Glutamatergic neuron (in vitro differentiated cells): Measurements from ENCODE around the gene PRR12. TPM values are rescaled to one million over a fixed set of nuclear protein-coding genes. Genes with fewer than 3 reads are reported as not detected.
A peak's percentile ranks its signal among the peaks of the same experiment; 100 is the strongest.

Experiments used
- DNase-seq: peaks from one replicate; pipeline ENCODE4 v3.0.0; 2022
- H3K27ac Mint-ChIP-seq: one replicate; pipeline ENCODE4 v1.8.0; 2020; ENCODE audit warnings: mild to moderate bottlenecking, mixed read lengths, inconsistent platforms; ENCODE audit not compliant: unreplicated experiment
- H3K27me3 Mint-ChIP-seq: one replicate; pipeline ENCODE4 v1.8.0; 2020; ENCODE audit warnings: mild to moderate bottlenecking, moderate library complexity, mixed read lengths, inconsistent platforms; ENCODE audit not compliant: unreplicated experiment
- H3K36me3 Mint-ChIP-seq: one replicate; pipeline ENCODE4 v1.8.0; 2020; ENCODE audit warnings: mild to moderate bottlenecking, mixed read lengths, inconsistent platforms; ENCODE audit not compliant: unreplicated experiment
- H3K4me1 Mint-ChIP-seq: one replicate; pipeline ENCODE4 v1.8.0; 2020; ENCODE audit warnings: mild to moderate bottlenecking, low read depth, mixed read lengths, inconsistent platforms; ENCODE audit not compliant: unreplicated experiment
- H3K4me3 Mint-ChIP-seq: one replicate; pipeline ENCODE4 v1.8.0; 2020; ENCODE audit warnings: mild to moderate bottlenecking, mixed read lengths, inconsistent platforms; ENCODE audit not compliant: unreplicated experiment
- H3K9me3 Mint-ChIP-seq: one replicate; pipeline ENCODE4 v1.8.0; 2020; ENCODE audit warnings: mild to moderate bottlenecking, moderate library complexity, mixed read lengths, inconsistent platforms; ENCODE audit not compliant: unreplicated experiment
- long read RNA-seq: library from polyadenylated mRNA; unstranded; transcript quantifications from one replicate; pipeline ENCODE4 v2.0.0, GENCODE V29; 2020; ENCODE audit not compliant: unreplicated experiment
- total RNA-seq: library from RNA; stranded (reverse); fragmentation: NEBNext Ultra II Directional; extraction: Animal tissue kit (Norgen Biotek cat#: 25700); gene quantifications from one replicate; pipeline ENCODE4 v1.2.1, GENCODE V29; 2021; ENCODE audit not compliant: unreplicated experiment
- TF ChIP-seq, protein P1 (sequence below): fragments of 200-600 bp; sonication (generic); IDR thresholded peaks from one replicate; pipeline ENCODE4 v1.5.0; 2021; ENCODE audit not compliant: partially characterized antibody, unreplicated experiment

Gene PRR12, protein sequence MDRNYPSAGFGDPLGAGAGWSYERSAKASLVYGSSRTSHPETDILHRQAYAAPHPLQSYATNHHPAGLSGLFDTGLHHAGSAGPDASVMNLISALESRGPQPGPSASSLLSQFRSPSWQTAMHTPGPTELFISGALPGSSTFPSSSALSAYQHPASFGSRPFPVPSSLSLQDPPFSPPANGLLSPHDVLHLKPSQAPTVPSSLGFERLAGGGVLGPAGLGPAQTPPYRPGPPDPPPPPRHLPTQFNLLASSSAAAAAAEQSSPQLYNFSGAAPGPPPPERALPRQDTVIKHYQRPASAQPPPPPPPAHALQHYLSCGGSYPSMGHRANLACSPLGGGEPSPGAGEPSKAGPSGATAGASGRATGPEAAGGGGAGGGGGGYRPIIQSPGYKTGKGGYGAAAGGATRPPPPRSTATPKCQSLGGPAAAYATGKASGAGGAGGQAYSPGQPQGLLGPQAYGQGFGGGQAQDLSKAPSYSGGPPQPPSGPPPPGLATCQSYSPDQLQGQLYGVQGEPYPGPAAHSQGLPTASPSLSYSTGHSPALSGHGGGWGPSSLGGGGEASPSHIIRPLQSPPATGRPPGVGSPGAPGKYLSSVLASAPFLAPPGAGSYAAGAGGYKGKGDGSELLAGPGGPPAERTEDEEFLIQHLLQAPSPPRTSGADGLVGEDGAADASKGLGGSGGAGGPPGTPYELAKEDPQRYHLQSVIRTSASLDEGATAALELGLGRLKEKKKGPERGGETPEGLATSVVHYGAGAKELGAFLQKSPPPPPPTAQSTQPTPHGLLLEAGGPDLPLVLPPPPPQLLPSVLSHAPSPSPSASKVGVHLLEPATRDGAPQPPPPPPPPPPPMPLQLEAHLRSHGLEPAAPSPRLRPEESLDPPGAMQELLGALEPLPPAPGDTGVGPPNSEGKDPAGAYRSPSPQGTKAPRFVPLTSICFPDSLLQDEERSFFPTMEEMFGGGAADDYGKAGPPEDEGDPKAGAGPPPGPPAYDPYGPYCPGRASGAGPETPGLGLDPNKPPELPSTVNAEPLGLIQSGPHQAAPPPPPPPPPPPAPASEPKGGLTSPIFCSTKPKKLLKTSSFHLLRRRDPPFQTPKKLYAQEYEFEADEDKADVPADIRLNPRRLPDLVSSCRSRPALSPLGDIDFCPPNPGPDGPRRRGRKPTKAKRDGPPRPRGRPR (N-terminal part only)
- total RNA-seq: 39.2 TPM
- long read RNA-seq: 0 reads

DNA sequence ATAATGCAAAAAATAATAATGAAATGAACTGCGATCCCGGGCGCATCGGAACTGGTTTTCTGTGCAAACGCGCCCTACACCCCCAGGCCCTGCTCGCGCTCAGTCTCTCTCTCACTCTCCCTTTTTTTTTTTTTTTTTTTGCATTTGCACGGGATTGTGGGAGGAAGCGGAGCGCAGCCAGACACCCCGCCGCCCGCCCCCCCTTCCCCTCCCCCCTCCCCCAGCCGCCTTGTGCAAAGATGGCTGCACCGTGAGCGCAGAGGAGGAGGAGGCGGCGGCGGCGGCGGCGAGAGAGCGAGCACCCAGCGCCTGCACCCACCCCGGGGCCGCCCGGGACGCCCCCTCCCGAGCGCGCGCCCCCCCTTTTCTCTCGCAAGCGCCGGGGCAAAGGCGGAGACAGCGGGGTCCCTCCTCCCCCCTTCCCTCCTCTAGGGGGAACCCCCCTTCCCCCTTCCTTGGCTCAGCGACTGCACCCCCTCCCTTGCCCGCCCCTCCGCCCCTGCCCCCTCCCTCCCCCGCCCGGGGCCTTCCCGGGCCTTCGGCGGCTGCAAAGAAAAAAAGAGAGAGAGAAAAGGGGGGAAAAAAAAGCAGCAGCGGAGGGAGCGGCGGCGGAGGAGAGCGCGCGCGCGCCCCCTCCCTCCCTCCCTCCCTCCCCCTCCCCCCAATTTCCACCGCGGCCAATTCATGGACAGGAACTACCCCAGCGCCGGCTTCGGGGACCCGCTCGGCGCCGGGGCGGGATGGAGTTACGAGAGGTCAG lies at the start of gene PRR12:
PRR12 (plus strand) TSS at position 212 of the 760 bp plus-strand sequence; CDS start at position 685, 473 bp downstream.
- H3K27ac Mint-ChIP-seq: peak within 1 kb of the TSS; percentile 78
- H3K36me3 Mint-ChIP-seq: no peaks in the 10 kb centered on the region
- DNase-seq: peak; percentile 66
- TF ChIP-seq, protein P1, sequence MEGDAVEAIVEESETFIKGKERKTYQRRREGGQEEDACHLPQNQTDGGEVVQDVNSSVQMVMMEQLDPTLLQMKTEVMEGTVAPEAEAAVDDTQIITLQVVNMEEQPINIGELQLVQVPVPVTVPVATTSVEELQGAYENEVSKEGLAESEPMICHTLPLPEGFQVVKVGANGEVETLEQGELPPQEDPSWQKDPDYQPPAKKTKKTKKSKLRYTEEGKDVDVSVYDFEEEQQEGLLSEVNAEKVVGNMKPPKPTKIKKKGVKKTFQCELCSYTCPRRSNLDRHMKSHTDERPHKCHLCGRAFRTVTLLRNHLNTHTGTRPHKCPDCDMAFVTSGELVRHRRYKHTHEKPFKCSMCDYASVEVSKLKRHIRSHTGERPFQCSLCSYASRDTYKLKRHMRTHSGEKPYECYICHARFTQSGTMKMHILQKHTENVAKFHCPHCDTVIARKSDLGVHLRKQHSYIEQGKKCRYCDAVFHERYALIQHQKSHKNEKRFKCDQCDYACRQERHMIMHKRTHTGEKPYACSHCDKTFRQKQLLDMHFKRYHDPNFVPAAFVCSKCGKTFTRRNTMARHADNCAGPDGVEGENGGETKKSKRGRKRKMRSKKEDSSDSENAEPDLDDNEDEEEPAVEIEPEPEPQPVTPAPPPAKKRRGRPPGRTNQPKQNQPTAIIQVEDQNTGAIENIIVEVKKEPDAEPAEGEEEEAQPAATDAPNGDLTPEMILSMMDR: no peak
- peaks cover 13% of the 10 kb centered on the region for H3K9me3 Mint-ChIP-seq
- peaks cover 9% of the 10 kb centered on the region for H3K27me3 Mint-ChIP-seq
- H3K4me3 Mint-ChIP-seq: peak within 1 kb of the TSS; percentile 90
- peaks cover 10% of the 10 kb centered on the region for H3K4me1 Mint-ChIP-seq

DNA sequence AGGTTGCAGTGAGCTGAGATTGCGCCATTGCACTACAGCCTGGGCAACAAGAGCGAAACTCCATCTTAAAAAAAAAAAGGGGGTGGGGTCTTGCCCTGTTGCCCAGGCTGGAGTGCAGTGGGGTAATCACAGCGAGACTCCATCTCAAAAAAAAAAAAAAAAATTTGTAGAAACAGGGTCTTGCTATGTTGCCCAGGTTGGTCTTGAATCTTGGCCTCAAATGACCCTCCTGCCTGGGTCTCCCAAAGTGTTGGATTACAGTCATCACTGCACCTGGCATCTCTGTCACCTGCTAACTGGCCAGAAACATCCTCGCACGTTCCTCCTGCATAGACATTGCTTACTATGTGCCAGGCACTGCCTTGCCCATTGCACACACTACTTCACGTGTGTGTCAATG lies 49.1 kb upstream of the PRR12 start:
- Mint-ChIP-seq H3K9me3 (peaks cover 1% of the 10 kb centered on the region), H3K36me3 (no peaks in the 10 kb centered on the region), H3K4me1 (peaks cover 2% of the 10 kb centered on the region), H3K27me3 (no peaks in the 10 kb centered on the region), H3K4me3 (no peak overlapping the region), H3K27ac (no peak overlapping the region)
- TF ChIP-seq, protein P1: no peak
- no peak for DNase-seq

DNA sequence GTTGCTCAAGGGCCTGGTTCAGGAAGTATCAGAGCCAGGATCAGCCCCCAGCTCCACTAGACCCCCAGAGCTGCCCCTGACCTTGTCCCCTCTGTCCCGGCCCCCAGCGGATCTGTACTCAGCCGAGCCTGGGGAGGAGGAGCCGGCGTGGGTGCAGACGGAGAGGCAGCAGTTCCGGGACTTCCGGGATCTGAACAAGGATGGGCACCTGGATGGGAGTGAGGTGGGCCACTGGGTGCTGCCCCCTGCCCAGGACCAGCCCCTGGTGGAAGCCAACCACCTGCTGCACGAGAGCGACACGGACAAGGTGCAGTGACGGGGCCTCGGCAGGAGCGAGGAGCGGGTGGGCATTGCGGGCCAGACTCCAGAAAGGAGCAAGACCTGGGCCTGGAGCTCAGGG lies 48.5 kb upstream of the PRR12 start:
- Mint-ChIP-seq H3K4me3 (no peak overlapping the region), H3K27me3 (no peaks in the 10 kb centered on the region), H3K27ac (no peak overlapping the region), H3K4me1 (peaks cover 2% of the 10 kb centered on the region), H3K36me3 (no peaks in the 10 kb centered on the region), H3K9me3 (peaks cover 1% of the 10 kb centered on the region)
- TF ChIP-seq, protein P1: no peak
- DNase-seq: no peak

DNA sequence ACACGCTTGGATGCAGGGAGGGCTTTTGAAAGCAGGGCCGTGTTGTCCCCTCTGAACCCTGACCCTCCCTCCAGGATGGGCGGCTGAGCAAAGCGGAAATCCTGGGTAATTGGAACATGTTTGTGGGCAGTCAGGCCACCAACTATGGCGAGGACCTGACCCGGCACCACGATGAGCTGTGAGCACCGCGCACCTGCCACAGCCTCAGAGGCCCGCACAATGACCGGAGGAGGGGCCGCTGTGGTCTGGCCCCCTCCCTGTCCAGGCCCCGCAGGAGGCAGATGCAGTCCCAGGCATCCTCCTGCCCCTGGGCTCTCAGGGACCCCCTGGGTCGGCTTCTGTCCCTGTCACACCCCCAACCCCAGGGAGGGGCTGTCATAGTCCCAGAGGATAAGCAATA lies 48.0 kb upstream of the PRR12 start:
- Mint-ChIP-seq H3K4me1 (peaks cover 2% of the 10 kb centered on the region), H3K9me3 (peaks cover 1% of the 10 kb centered on the region), H3K36me3 (no peaks in the 10 kb centered on the region), H3K4me3 (no peak overlapping the region), H3K27me3 (no peaks in the 10 kb centered on the region), H3K27ac (no peak overlapping the region)
- DNase-seq: no peak
- TF ChIP-seq, protein P1: no peak
